Heart right ventricle (tissue), 16 donors: ENCODE measurements around the gene CSE1L. TPM values are rescaled to one million over a fixed set of nuclear protein-coding genes. Genes with fewer than 3 reads are reported as not detected.
"Not testable (repeated sequence)": the region's sequence is repeated elsewhere in the genome, so short reads cannot be mapped to it uniquely, and the experiment has no call there.

Experiments
- ATAC-seq, 8 donors: fragments of 200-7000 bp; cut with Tn5 transposase; one replicate each; pipeline ENCODE4 v1.9.1; 2020; ENCODE audit warnings: mild to moderate bottlenecking in 8 of 8, moderate library complexity in 8 of 8, moderate number of reproducible peaks in 1 of 8
- DNase-seq, 2 donors: peaks; one replicate each; pipeline ENCODE4 v3.0.0-alpha.2; 2020
- H3K27ac ChIP-seq, 10 donors: fragments of 200-600 bp; sonication (generic) in 2 of 10; one replicate each; pipeline versions ENCODE4 v1.5.0 to v1.8.0; 2020 to 2022; ENCODE audit warnings: mild to moderate bottlenecking in 3 of 10
- H3K27me3 ChIP-seq, 7 donors: fragments of 200-600 bp; one replicate each; pipeline ENCODE4 v1.8.0; 2021 to 2022; ENCODE audit warnings: mild to moderate bottlenecking in 2 of 7
- H3K36me3 ChIP-seq, 9 donors: fragments of 200-600 bp; sonication (generic) in 1 of 9; one replicate each; pipeline versions ENCODE4 v1.5.0 to v1.8.0; 2020 to 2022; ENCODE audit warnings: mild to moderate bottlenecking in 2 of 9
- H3K4me1 ChIP-seq, 9 donors: fragments of 200-600 bp; sonication (generic) in 1 of 9; one replicate each; pipeline versions ENCODE4 v1.5.0 to v1.8.0; 2020 to 2022; ENCODE audit warnings: mild to moderate bottlenecking in 4 of 9
- H3K4me3 ChIP-seq, 10 donors: fragments of 200-600 bp; sonication (generic) in 2 of 10; one replicate each; pipeline versions ENCODE4 v1.5.0 to v1.8.0; 2020 to 2022; ENCODE audit warnings: mild to moderate bottlenecking in 7 of 10, moderate library complexity in 2 of 10
- H3K9me3 ChIP-seq, 11 donors: fragments of 200-600 bp in 10 of 11; sonication (generic) in 2 of 11; one replicate each; pipeline versions ENCODE4 v1.5.0 to v1.8.0; 2013 to 2022; ENCODE audit warnings: mild to moderate bottlenecking in 2 of 11, control low read depth in 1 of 11, moderate library complexity in 1 of 11
- CTCF ChIP-seq, 9 donors: fragments of 200-600 bp; sonication (generic) in 2 of 9; IDR thresholded peaks; one replicate each; pipeline versions ENCODE4 v1.5.0 to v1.8.0; 2021 to 2022; ENCODE audit warnings: antibody characterized with exemption in 9 of 9, mild to moderate bottlenecking in 5 of 9, moderate library complexity in 1 of 9
- WGBS, 2 donors: extraction: QIAGEN DNeasy Blood & Tissue Kit; methylation state at CpG; one replicate each; pipeline ENCODE4 v1.1.7; 2013; ENCODE audit warnings: inconsistent platforms in 1 of 2; 5-methylcytosine and 5-hydroxymethylcytosine counted together
- intact Hi-C, 10 donors: fragments of 100-400 bp; cut with DNase I; formaldehyde crosslinking; loops; one replicate each; pipeline versions ENCODE4 v1.11.1 to v1.14.2; 2022
- polyA plus RNA-seq, 2 donors: library from polyadenylated mRNA; stranded (reverse); fragments of 200-250 nt; gene quantifications; one replicate each; pipeline ENCODE4 v1.2.3, GENCODE V29; 2013
- total RNA-seq, 10 donors: library from RNA; stranded (reverse); fragmentation: NEBNext Ultra II Directional in 3 of 10; extraction: Animal tissue kit (Norgen Biotek cat#: 25700) in 3 of 10; gene quantifications; one replicate each; pipeline versions ENCODE4 v1.2.1 to v1.2.4, GENCODE V29; 2021 to 2023
- donor health status: Arrhythmogenic right ventricular cardiomyopathy.
- donor health status: ischemic (EF 13 %, LVEDD 7.1; RV severe dilation, severe dysfunction).
- donor health status: healthy with polysubstance abuse.
- donor health status: DM: no; HTN: yes; CAD: no.
- donor health status: DM: no; HTN: no; CAD: no.
- donor health status: ischemic (EF 25% LVEDD 6.9; RV normal size, moderate dysfunction).
- donor health status: ischemic (EF 25% LVEDD 5.7; RV mildly dilated, moderate dysfunction).
- donor health status: healthy.
- donor health status: DM: yes; HTN: yes; CAD: no.
- donor health status: Ischemic cardiomyopathy.
- donor health status: ischemic (EF 35%, LVEDD 5.7; RV mildly dilated, moderate dysfunction).
- donor health status: nonischemic (EF 11% LVEDD 7.7; RV severe dilation, severe dysfunction).
- donor health status: DM: yes; HTN: yes; CAD: no.
- donor health status: PGD.
- donor health status: ischemic (EF 29% LVEDD 5.4; RV normal size, mild dysfunction).
- donor health status: nonischemic (EF 23%, LVEDD 6.1; RV moderate dilation, normal function).

CSE1L gene
- total and polyA plus RNA-seq, 12 donors: 16.2 to 47.6 (median 39.6) TPM

GRCh38 chr20:49078310-49078709, 32.2 kb downstream of the CSE1L start:
- H3K36me3 ChIP-seq: peaks cover 0 to 98% (median 76%) of the 10 kb centered on the region in 9 donors
- intact Hi-C loops: no loop called here

GRCh38 chr20:49082295-49082694, 36.2 kb downstream of the CSE1L start:
- intact Hi-C loops: loop anchor here in 1 of 10 donors (5.0 kb wide), 1 partner anchor 70 kb away; no protein-coding TSS in a partner anchor
- DNase-seq, H3K4me3 ChIP-seq, H3K9me3 ChIP-seq, H3K27me3 ChIP-seq, H3K27ac ChIP-seq, ATAC-seq, H3K4me1 ChIP-seq: not testable (repeated sequence)
- WGBS, 2 donors: 97% methylated on average over 12 of the region's 12 CpGs
- H3K36me3 ChIP-seq: peaks cover 0 to 100% (median 69%) of the 10 kb centered on the region in 9 donors

More at GRCh38 chr20:49078310-49078709, 32.2 kb downstream of the CSE1L start:
- H3K4me1 ChIP-seq: no peaks in the 10 kb centered on the region
- no peak for TF ChIP-seq CTCF (IDR thresholded peaks at IDR 0.05)
- H3K27me3 ChIP-seq: no peaks in the 10 kb centered on the region
- 91 to 95% methylated on average over 3 of the region's 3 CpGs for WGBS, 2 donors
- H3K27ac ChIP-seq: no peak overlapping the region
- no peaks in the 10 kb centered on the region for H3K9me3 ChIP-seq
- ATAC-seq (no peak), DNase-seq (no peak)
- no peak overlapping the region for H3K4me3 ChIP-seq

- Histone ChIP-seq H3K4me1 (no peaks in the 10 kb centered on the region), H3K4me3 (no peak overlapping the region), H3K27ac (no peak overlapping the region), H3K9me3 (no peaks in the 10 kb centered on the region), H3K27me3 (no peaks in the 10 kb centered on the region), H3K36me3 (peaks cover 0 to 100% (median 72%) of the 10 kb centered on the region in 9 donors)
- DNase-seq: no peak
- intact Hi-C loops: no loop called here
- ATAC-seq: no peak
- WGBS, 2 donors: 96 to 97% methylated on average over 8 of the region's 8 CpGs
- TF ChIP-seq CTCF (IDR thresholded peaks at IDR 0.05): no peak
These were observed 45.0 kb downstream of the CSE1L start for GRCh38 chr20:49091104-49091503.

- Histone ChIP-seq H3K4me1 (no peaks in the 10 kb centered on the region), H3K27me3 (no peaks in the 10 kb centered on the region), H3K4me3 (no peak overlapping the region), H3K36me3 (peaks cover 0 to 100% (median 67%) of the 10 kb centered on the region in 9 donors), H3K9me3 (no peaks in the 10 kb centered on the region), H3K27ac (no peak overlapping the region)
- intact Hi-C loops: no loop called here
- DNase-seq: no peak
- ATAC-seq: no peak
- TF ChIP-seq CTCF (IDR thresholded peaks at IDR 0.05): no peak
- WGBS, 2 donors: 98 to 100% methylated on average over 1 of the region's 1 CpG
These were observed 45.6 kb downstream of the CSE1L start for GRCh38 chr20:49091762-49092161.

GRCh38 chr20:49096203-49096730, 50.2 kb downstream of the CSE1L start:
- no peak overlapping the region for H3K27ac ChIP-seq
- no peaks in the 10 kb centered on the region for H3K27me3 ChIP-seq
- H3K36me3 ChIP-seq: peaks cover 0 to 98% (median 40%) of the 10 kb centered on the region in 9 donors
- intact Hi-C loops: no loop called here
- no peak overlapping the region for H3K4me3 ChIP-seq
- DNase-seq (no peak), ATAC-seq (no peak)
- no peaks in the 10 kb centered on the region for H3K9me3 ChIP-seq
- peaks cover 0 to 13% (median 0%) of the 10 kb centered on the region in 9 donors for H3K4me1 ChIP-seq
- 87 to 92% methylated on average over 7 of the region's 7 CpGs for WGBS, 2 donors
- no peak for TF ChIP-seq CTCF (IDR thresholded peaks at IDR 0.05)
